GM10266 (cell line): Measurements from ENCODE around the gene KIF2A.

ENCODE experiments used
- DNase-seq: peaks from one replicate; pipeline ENCODE4 v3.0.0; 2012; ENCODE audit errors: extremely low spot score
- CTCF ChIP-seq: IDR thresholded peaks from 2 replicates; pipeline ENCODE4 v1.5.1; 2012; ENCODE audit warnings: mild to moderate bottlenecking, low read depth; ENCODE audit not compliant: control insufficient read depth, insufficient read depth; ENCODE audit errors: missing control alignments

The KIF2A gene

GRCh38 chr5:62386824-62387223, 80.8 kb downstream of the KIF2A start:
- no peak for TF ChIP-seq CTCF
- no peak for DNase-seq

DNA sequence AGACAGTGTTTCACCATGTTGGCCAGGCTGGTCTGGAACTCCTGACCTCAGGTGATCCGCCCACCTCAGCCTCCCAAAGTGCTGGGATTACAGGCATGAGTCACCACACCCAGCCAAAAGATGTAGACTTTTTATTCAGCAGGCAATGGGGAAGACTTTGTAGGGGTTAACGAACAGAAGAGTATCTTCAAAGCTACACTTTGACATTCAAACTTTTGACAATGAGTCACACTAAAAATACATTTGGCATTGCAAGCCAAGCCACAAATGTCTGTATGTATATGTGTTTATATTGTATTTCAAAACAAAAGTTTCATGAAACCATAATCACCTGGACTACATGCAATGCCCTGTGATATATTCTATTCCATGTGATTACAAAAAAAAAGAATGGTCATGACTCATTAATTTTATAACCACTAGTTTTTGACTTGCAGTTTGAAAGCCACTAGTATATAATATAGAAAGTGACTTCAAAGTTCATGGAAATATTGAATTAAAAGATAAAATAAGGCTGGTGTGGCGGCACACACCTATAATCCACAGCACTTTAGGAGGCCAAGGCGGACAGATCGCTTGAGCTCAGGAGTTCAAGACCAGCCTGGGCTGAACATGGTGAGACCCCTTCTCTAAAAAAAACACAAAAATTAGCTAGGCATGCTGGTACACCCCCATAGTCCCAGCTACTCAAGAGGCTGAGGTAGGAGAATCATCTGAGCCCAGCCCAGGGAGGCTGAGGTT, 89.4 kb downstream of the KIF2A start:
- no peak for DNase-seq
- no peak for TF ChIP-seq CTCF

DNA sequence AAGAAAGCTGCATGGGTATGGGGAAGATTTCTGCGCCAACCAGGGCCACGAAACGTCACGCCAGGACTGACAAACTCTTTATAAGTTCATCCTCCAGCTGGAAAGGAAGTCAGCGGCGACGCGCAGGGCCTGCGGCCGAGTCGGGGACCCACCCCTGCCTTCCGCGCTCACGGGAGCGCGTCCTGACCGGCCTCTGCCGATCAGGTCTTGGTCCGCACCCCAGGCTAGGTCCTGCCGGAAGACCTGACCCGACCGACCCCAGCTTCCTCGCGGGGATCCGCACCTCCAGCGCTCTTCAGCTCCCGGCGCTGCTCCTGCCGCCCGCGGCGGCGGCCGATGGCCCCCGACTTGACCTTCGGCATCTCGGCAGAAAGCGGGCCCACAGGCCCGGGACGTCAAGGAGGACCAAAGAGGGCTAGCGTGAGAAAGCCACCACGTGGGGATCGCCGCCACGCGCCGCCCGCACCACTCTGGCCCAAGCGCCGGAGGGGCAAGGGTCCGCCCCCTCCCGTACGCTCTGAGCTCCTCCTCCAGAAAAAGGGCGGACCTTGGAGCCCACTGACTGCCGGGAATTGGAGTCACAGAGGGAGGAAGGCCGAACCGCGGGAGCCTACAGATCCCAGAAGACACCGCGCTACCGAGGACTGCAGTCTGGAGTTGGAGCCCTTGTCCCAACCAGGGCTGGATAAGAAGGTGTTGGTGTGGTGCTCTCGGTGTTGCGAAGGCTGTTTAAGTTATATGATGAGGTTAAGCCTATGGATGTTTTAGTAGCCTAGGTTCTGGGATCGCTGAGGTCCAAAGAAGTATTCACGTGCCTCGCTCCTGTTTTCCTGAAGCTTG, 97.6 kb downstream of the KIF2A start, which contains the start of gene DIMT1:
TSS of gene DIMT1 (minus strand) at position 495 of the 840 bp plus-strand sequence. CDS start at position 362, 133 bp downstream.
- no peak for TF ChIP-seq CTCF
- DNase-seq = peak; percentile 93

- TF ChIP-seq CTCF = no peak
- DNase-seq = peak; percentile 93
These were observed 106.7 kb downstream of the KIF2A start, which contains the start of gene IPO11 for GRCh38 chr5:62412549-62413329. Gene IPO11, plus strand, starts transcription at chr5:62412763. Its CDS starts 24,517 bp downstream, at chr5:62437280.

DNA sequence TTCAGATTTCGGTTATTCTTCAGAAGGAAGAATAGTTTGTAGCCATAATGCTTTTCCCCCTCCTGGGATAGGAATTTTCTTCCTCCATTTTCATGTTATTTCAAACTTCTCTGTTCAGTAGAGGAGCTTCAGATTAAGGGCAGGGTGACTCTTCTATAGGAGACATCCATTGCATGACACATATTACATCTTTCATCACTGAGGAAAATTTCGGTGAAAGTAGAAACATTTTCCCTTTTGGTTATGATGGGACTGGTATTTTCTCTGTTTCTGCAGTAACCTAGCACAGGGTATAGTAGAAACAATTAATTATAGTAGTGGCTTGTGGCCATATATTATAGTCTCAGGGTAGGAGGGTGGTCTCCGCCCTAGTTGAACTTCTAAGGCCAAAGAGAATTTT, 107.7 kb downstream of the KIF2A start:
- TF ChIP-seq CTCF = no peak
- DNase-seq = no peak

DNA sequence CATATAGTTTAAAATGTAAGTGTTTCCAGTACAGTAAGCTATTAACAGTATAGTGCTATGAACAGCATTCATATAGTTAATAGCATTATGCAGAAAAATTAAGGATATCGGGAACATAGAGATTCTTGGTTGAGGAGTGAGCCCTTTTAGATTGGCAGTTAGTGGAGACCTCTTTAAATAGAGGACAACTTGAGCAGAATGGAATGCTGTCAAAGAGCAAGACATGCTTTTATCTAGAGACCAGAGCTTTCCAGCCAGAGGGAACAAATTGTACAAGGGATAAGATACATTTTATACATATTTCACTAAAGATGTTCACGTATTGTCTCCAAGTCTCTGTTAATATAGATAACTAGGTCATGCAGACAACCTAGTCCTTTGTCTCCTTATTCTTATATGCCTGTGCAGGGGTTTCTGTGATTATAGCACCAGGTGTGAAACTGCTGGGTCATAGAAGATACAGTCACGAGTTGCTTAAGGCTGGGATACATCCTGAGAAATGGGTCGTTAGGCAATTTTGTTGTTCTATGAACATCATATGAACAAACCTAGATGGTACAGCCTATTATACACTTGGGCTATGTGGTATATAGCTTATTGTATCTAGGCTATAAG, 112.6 kb downstream of the KIF2A start:
- no peak for TF ChIP-seq CTCF
- DNase-seq = no peak
